Liver (tissue), 9 donors: ENCODE measurements around the gene GGT1. TPM values are rescaled to one million over a fixed set of nuclear protein-coding genes. Genes with fewer than 3 reads are reported as not detected.

Experiments used
- DNase-seq: peaks from one replicate; pipeline ENCODE4 v3.0.0-alpha.2; 2017; ENCODE audit warnings: low spot score
- H3K27ac ChIP-seq, 2 donors: one replicate each; pipeline ENCODE4 v1.7.0; 2013; ENCODE audit warnings: inconsistent platforms in 2 of 2, low read length in 2 of 2, control low read depth in 1 of 2, low read depth in 1 of 2, mild to moderate bottlenecking in 1 of 2
- H3K27me3 ChIP-seq, 4 donors: one replicate each; pipeline versions ENCODE4 v1.6.1 to v1.7.0; 2013; ENCODE audit warnings: low read length in 3 of 4, inconsistent platforms in 1 of 4, mild to moderate bottlenecking in 1 of 4, moderate library complexity in 1 of 4; ENCODE audit not compliant: control insufficient read depth in 4 of 4, insufficient read depth in 4 of 4
- H3K36me3 ChIP-seq, 4 donors: one replicate each; pipeline versions ENCODE4 v1.6.1 to v1.7.0; 2013; ENCODE audit warnings: low read length in 3 of 4, mild to moderate bottlenecking in 3 of 4, low read depth in 1 of 4, moderate library complexity in 1 of 4; ENCODE audit not compliant: control insufficient read depth in 4 of 4, insufficient read depth in 3 of 4
- H3K4me1 ChIP-seq, 4 donors: one replicate each; pipeline versions ENCODE4 v1.6.1 to v1.7.0; 2013; ENCODE audit warnings: low read length in 3 of 4, mild to moderate bottlenecking in 3 of 4, moderate library complexity in 1 of 4; ENCODE audit not compliant: control insufficient read depth in 4 of 4, insufficient read depth in 4 of 4
- H3K4me3 ChIP-seq, 3 donors: one replicate each; pipeline versions ENCODE4 v1.6.1 to v1.7.0; 2013; ENCODE audit warnings: low read length in 3 of 3, control low read depth in 1 of 3, low read depth in 1 of 3, mild to moderate bottlenecking in 1 of 3
- H3K9ac ChIP-seq, 2 donors: one replicate each; pipeline ENCODE4 v1.7.0; 2013; ENCODE audit warnings: low read length in 2 of 2, mild to moderate bottlenecking in 2 of 2, moderate library complexity in 2 of 2, control low read depth in 1 of 2, low read depth in 1 of 2
- H3K9me3 ChIP-seq, 4 donors: one replicate each; pipeline versions ENCODE4 v1.6.1 to v1.7.0; 2013; ENCODE audit warnings: low read length in 3 of 4; ENCODE audit not compliant: control insufficient read depth in 4 of 4
- EGR1 ChIP-seq, 2 donors: IDR thresholded peaks; 2 replicates each; pipeline ENCODE4 v1.6.1; 2016 to 2018; ENCODE audit warnings: antibody characterized with exemption in 2 of 2, low read depth in 2 of 2
- FOXA1 ChIP-seq: IDR thresholded peaks from 2 replicates; pipeline ENCODE4 v1.6.1; 2016; ENCODE audit warnings: antibody characterized with exemption
- FOXA2 ChIP-seq: IDR thresholded peaks from 2 replicates; pipeline ENCODE4 v1.6.1; 2016; ENCODE audit warnings: antibody characterized with exemption
- GABPA ChIP-seq, 2 donors: IDR thresholded peaks in 1 of 2; conservative IDR thresholded peaks in 1 of 2; 2 replicates each; pipeline ENCODE4 v1.6.1; 2016; ENCODE audit warnings: antibody characterized with exemption in 2 of 2, mild to moderate bottlenecking in 1 of 2, moderate library complexity in 1 of 2
- HNF4G ChIP-seq: IDR thresholded peaks from 2 replicates; pipeline ENCODE4 v1.6.1; 2016; ENCODE audit warnings: antibody characterized with exemption
- JUND ChIP-seq, 2 donors: IDR thresholded peaks; 2 replicates each; pipeline ENCODE4 v1.6.1; 2016; ENCODE audit warnings: antibody characterized with exemption in 2 of 2
- NR2F2 ChIP-seq: IDR thresholded peaks from 2 replicates; pipeline ENCODE4 v1.6.1; 2016; ENCODE audit warnings: antibody characterized with exemption
- RAD21 ChIP-seq, 2 donors: IDR thresholded peaks; 2 replicates each; pipeline ENCODE4 v1.6.1; 2016; ENCODE audit warnings: antibody characterized with exemption in 2 of 2, mild to moderate bottlenecking in 2 of 2
- RXRA ChIP-seq, 2 donors: IDR thresholded peaks; 2 replicates each; pipeline ENCODE4 v1.6.1; 2017 to 2018; ENCODE audit warnings: antibody characterized with exemption in 2 of 2, mild to moderate bottlenecking in 1 of 2
- TAF1 ChIP-seq: conservative IDR thresholded peaks from 2 replicates; pipeline ENCODE4 v1.6.1; 2016; ENCODE audit warnings: antibody characterized with exemption, mild to moderate bottlenecking
- YY1 ChIP-seq: IDR thresholded peaks from 2 replicates; pipeline ENCODE4 v1.6.1; 2016; ENCODE audit warnings: antibody characterized with exemption, mild to moderate bottlenecking
- WGBS: extraction: QIAGEN DNeasy Blood & Tissue Kit; methylation state at CpG from one replicate; pipeline ENCODE4 v1.1.7; 2013; 5-methylcytosine and 5-hydroxymethylcytosine counted together
- polyA plus RNA-seq, 2 donors: library from polyadenylated mRNA; stranded (reverse) in 1 of 2; unstranded in 1 of 2; fragments of 200-250 nt in 1 of 2; fragments of >200 nt in 1 of 2; fragmentation: Nextera tagmentation in 1 of 2; extraction: Ambion mirVana in 1 of 2; gene quantifications; one replicate each; pipeline versions ENCODE4 v1.2.1 to v1.2.3, GENCODE V29; 2013 to 2015
- total RNA-seq, 2 donors: library from RNA; depleted of rRNA; stranded (reverse); fragments of >200 nt; gene quantifications; one replicate each; pipeline ENCODE4 v1.2.3, GENCODE V29; 2014
- TF ChIP-seq, protein P1 (sequence below): IDR thresholded peaks from 2 replicates; pipeline ENCODE4 v1.6.1; 2016; ENCODE audit warnings: antibody characterized with exemption
- TF ChIP-seq, protein P2 (sequence below): IDR thresholded peaks from 2 replicates; pipeline ENCODE4 v1.6.1; 2016; ENCODE audit warnings: antibody characterized with exemption, mild to moderate bottlenecking
- TF ChIP-seq, protein P3 (sequence below): fragments of 150-350 bp; IDR thresholded peaks from 2 replicates; pipeline ENCODE4 v1.5.1; 2017; ENCODE audit warnings: improper control_type of control experiment, low read depth, low read length; ENCODE audit not compliant: missing input control
- TF ChIP-seq, protein P4 (sequence below): IDR thresholded peaks from 2 replicates; pipeline ENCODE4 v1.6.1; 2016; ENCODE audit warnings: antibody characterized with exemption
- TF ChIP-seq, protein P5 (sequence below): IDR thresholded peaks from 2 replicates; pipeline ENCODE4 v1.6.1; 2016; ENCODE audit warnings: antibody characterized with exemption
- donor health status: healthy.
- donor health status: healthy.
- donor health status: healthy.
- donor health status: healthy.
- donor health status: healthy.

GGT1 gene
- total and polyA plus RNA-seq, 4 donors: 90.5 to 147 (median 112) TPM

DNA sequence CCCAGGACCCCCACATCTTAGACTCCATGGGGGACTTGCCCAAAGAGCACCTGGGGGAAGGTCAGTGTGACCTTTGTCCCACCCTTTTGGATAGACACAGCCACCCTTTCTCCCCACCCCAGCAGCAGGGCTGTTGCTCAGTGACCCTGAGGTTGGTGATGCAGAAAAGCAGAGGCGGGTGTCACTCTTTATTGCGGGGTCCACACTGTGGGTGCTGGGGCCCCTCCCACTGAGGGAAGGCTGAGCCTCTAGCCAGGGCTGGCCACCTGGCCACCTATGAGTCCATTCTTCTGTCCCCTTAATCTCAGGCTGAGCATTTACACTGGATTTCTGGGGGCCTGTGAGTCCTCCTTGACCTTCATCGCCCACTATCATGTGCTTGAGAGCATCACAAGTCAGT is 17.5 kb upstream of the GGT1 start:
- no peak overlapping the region for H3K9ac ChIP-seq
- H3K27me3 ChIP-seq: no peaks in the 10 kb centered on the region
- no peak overlapping the region for H3K27ac ChIP-seq
- no peaks in the 10 kb centered on the region for H3K9me3 ChIP-seq
- TF ChIP-seq HNF4G: no peak
- TF ChIP-seq, protein P1, sequence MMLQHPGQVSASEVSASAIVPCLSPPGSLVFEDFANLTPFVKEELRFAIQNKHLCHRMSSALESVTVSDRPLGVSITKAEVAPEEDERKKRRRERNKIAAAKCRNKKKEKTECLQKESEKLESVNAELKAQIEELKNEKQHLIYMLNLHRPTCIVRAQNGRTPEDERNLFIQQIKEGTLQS: no peak
- peaks cover 0 to 30% (median 6%) of the 10 kb centered on the region in 4 donors for H3K36me3 ChIP-seq
- no peak overlapping the region for H3K4me3 ChIP-seq
- H3K4me1 ChIP-seq: peaks cover 0 to 16% (median 4%) of the 10 kb centered on the region in 4 donors
- 97% methylated on average over 3 of the region's 3 CpGs for WGBS
- no peak for DNase-seq

DNA sequence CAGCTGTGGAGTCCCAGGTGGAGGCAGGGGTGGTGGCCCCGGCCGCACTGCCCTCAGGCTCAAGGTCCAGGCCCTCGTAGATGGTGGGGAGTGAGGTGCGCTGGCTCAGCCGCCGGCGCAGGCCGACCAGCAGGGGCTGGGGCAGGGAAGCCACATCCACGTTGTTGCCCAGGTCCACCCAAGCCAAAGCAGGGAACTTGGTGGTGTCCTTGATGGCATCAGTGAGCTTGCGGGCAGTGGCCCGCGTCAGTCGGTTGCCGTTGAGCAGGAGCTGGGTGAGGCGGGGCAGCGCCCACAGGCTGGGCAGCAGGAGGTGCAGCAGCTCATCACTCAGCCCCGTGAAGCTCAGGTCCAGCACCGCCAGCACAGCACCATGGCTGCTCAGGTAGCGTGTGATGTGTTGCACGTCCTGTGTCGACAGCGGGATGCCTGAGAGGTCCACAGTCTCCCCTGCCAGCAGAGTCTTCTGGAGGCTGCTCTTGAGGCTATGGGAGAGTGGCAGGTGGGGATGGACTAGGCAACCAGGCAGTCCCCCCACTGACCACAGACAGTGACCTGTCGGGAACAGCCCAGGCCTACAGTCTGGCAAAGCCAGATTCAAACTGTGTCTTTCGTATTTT is 17.0 kb upstream of the GGT1 start:
- Histone ChIP-seq H3K4me3 (no peak overlapping the region), H3K27me3 (no peaks in the 10 kb centered on the region), H3K27ac (no peak overlapping the region), H3K9me3 (no peaks in the 10 kb centered on the region), H3K9ac (no peak overlapping the region), H3K36me3 (peaks cover 0 to 30% (median 6%) of the 10 kb centered on the region in 4 donors), H3K4me1 (peaks cover 0 to 16% (median 4%) of the 10 kb centered on the region in 4 donors)
- TF ChIP-seq, protein P2, sequence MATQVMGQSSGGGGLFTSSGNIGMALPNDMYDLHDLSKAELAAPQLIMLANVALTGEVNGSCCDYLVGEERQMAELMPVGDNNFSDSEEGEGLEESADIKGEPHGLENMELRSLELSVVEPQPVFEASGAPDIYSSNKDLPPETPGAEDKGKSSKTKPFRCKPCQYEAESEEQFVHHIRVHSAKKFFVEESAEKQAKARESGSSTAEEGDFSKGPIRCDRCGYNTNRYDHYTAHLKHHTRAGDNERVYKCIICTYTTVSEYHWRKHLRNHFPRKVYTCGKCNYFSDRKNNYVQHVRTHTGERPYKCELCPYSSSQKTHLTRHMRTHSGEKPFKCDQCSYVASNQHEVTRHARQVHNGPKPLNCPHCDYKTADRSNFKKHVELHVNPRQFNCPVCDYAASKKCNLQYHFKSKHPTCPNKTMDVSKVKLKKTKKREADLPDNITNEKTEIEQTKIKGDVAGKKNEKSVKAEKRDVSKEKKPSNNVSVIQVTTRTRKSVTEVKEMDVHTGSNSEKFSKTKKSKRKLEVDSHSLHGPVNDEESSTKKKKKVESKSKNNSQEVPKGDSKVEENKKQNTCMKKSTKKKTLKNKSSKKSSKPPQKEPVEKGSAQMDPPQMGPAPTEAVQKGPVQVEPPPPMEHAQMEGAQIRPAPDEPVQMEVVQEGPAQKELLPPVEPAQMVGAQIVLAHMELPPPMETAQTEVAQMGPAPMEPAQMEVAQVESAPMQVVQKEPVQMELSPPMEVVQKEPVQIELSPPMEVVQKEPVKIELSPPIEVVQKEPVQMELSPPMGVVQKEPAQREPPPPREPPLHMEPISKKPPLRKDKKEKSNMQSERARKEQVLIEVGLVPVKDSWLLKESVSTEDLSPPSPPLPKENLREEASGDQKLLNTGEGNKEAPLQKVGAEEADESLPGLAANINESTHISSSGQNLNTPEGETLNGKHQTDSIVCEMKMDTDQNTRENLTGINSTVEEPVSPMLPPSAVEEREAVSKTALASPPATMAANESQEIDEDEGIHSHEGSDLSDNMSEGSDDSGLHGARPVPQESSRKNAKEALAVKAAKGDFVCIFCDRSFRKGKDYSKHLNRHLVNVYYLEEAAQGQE: no peak
- TF ChIP-seq, protein P3, sequence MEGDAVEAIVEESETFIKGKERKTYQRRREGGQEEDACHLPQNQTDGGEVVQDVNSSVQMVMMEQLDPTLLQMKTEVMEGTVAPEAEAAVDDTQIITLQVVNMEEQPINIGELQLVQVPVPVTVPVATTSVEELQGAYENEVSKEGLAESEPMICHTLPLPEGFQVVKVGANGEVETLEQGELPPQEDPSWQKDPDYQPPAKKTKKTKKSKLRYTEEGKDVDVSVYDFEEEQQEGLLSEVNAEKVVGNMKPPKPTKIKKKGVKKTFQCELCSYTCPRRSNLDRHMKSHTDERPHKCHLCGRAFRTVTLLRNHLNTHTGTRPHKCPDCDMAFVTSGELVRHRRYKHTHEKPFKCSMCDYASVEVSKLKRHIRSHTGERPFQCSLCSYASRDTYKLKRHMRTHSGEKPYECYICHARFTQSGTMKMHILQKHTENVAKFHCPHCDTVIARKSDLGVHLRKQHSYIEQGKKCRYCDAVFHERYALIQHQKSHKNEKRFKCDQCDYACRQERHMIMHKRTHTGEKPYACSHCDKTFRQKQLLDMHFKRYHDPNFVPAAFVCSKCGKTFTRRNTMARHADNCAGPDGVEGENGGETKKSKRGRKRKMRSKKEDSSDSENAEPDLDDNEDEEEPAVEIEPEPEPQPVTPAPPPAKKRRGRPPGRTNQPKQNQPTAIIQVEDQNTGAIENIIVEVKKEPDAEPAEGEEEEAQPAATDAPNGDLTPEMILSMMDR: no peak
- no peak for TF ChIP-seq JUND (IDR thresholded peaks at IDR 0.05)
- DNase-seq: no peak
- WGBS: 94% methylated on average over 24 of the region's 24 CpGs

DNA sequence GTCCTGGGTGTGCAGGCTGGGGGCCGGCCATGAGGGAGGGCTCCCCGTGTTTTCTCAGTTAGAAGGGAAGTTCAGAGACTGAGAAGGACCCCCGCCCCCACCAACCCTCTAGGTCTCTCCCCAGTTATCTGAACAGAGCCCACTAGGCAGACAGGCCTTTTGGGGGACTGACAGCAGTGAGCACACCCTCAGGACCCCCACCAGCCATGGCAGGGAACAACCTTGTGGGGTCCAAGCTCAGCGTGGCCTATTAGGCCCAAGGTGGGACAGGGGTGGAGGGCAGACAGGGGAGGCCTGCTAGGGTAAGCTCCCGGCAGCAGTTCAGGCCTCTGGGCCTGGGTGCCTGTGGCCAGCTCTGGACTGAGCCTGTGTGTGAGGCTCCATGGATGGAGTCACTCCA is 15.7 kb upstream of the GGT1 start:
- Histone ChIP-seq H3K27me3 (no peaks in the 10 kb centered on the region), H3K4me3 (no peak overlapping the region), H3K4me1 (peaks cover 2 to 24% (median 10%) of the 10 kb centered on the region in 4 donors), H3K27ac (no peak overlapping the region), H3K36me3 (peaks cover 0 to 30% (median 6%) of the 10 kb centered on the region in 4 donors), H3K9ac (no peak overlapping the region), H3K9me3 (no peaks in the 10 kb centered on the region)
- WGBS: 91% methylated on average over 5 of the region's 5 CpGs
- DNase-seq: no peak
- TF ChIP-seq RXRA (IDR thresholded peaks at IDR 0.05) (no peak), HNF4G (no peak), RAD21 (IDR thresholded peaks at IDR 0.05) (no peak), GABPA (IDR thresholded peaks at IDR 0.05 in 1 of 2, conservative IDR thresholded peaks at IDR 0.05 in 1 of 2) (no peak), FOXA2 (no peak), JUND (IDR thresholded peaks at IDR 0.05) (no peak), EGR1 (IDR thresholded peaks at IDR 0.05; ENCODE audit: low read depth in 2 of 2) (no peak), TAF1 (no peak), FOXA1 (no peak), YY1 (no peak), NR2F2 (no peak)
- TF ChIP-seq, protein P4, sequence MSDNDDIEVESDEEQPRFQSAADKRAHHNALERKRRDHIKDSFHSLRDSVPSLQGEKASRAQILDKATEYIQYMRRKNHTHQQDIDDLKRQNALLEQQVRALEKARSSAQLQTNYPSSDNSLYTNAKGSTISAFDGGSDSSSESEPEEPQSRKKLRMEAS: no peak
- TF ChIP-seq, protein P5, sequence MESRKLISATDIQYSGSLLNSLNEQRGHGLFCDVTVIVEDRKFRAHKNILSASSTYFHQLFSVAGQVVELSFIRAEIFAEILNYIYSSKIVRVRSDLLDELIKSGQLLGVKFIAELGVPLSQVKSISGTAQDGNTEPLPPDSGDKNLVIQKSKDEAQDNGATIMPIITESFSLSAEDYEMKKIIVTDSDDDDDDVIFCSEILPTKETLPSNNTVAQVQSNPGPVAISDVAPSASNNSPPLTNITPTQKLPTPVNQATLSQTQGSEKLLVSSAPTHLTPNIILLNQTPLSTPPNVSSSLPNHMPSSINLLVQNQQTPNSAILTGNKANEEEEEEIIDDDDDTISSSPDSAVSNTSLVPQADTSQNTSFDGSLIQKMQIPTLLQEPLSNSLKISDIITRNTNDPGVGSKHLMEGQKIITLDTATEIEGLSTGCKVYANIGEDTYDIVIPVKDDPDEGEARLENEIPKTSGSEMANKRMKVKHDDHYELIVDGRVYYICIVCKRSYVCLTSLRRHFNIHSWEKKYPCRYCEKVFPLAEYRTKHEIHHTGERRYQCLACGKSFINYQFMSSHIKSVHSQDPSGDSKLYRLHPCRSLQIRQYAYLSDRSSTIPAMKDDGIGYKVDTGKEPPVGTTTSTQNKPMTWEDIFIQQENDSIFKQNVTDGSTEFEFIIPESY: no peak
- TF ChIP-seq, protein P3: no peak
